SKM-1 (cell line): ENCODE measurements around the gene RALGAPB.
"Not testable (repeated sequence)": the region's sequence is repeated elsewhere in the genome, so short reads cannot be mapped to it uniquely, and the experiment has no call there.

Source experiments
- DNase-seq: peaks from one replicate; lab custom pipeline; 2025; ENCODE audit not compliant: unreplicated experiment; lab: John Stamatoyannopoulos, UW

RALGAPB gene

DNA sequence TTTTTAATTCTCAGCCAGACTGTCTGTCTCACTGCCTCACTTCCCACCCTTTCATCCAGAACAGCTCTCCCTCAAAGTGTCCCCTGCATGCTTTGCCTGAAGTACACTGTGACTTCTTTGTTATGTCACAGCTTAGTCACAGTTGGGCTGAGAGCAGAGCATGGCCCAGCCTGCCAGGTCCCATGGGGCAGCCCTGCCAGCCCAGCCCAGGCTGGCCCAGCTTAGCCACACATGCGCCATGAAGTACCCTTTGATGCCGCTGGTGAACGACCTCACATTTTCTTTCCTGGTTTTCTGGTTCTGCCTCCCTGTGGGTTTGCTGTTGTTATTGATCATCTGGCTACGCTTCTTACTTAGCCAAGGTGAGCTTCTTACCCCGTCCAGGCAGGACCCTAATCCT is 108.4 kb downstream of the RALGAPB start, which contains the start of gene ADIG:
ADIG (plus strand) TSS at position 185 of the 400 bp plus-strand sequence; CDS start at position 239, 54 bp downstream.
- no peak for DNase-seq

DNA sequence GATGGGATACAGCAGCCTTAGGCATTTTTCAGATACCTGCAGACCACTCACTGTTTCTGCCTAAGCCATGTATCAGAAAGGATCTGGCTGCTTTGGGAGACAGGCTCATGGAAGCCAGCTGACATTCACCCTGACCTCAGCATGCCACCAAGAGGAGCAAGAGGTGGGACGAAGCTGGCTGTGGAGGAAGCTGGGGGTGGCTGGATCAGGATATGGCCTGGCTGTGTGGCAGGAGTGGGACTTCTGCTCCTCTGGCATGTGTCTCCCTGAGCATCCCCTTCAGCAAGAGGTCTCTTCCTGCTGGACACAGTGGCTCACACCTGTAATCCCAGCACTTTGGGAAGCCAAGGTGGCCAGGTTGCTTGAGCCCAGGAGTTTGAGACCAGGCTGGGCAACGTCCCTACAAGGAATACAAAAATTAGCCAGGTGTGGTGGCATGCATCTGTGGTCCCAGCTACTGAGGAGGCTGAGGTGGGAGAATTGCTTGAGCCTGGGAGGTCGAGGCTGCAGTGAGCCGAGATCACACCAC is 109.3 kb downstream of the RALGAPB start:
- DNase-seq = no peak

GRCh38 chr20:38583306-38583705 is 110.7 kb downstream of the RALGAPB start:
- no peak for DNase-seq

DNA sequence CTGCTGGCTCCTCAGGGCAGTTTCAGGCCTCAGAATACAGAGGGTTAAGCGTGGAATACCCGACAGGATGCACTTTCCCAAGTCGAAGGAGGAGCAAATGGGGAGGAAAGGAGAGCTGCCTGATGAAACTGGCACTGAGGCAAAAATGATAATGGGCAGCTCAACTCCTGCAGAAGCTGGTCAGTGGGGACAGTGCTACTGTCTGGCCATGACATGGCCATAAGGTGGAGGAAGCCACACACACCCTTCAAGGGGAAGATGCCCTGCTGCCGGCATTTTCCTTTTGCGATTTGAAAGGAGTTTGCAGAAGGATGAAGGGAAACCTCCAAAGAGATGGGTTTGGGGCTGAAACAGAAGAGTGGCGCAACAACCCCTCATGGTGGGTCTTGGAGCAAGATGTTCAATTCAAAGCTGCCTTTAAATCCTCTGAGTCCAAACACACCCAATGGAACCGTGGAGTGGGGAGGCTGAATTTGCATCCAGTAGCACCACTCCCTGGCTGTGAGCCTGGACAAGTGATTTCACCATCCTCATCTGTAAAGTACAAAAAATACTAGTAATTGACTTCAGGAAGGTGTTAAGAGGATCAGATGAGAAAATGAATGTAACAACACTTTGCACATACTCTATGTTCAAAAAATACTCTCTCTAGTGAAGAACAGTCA is 111.6 kb downstream of the RALGAPB start:
- DNase-seq = no peak

DNA sequence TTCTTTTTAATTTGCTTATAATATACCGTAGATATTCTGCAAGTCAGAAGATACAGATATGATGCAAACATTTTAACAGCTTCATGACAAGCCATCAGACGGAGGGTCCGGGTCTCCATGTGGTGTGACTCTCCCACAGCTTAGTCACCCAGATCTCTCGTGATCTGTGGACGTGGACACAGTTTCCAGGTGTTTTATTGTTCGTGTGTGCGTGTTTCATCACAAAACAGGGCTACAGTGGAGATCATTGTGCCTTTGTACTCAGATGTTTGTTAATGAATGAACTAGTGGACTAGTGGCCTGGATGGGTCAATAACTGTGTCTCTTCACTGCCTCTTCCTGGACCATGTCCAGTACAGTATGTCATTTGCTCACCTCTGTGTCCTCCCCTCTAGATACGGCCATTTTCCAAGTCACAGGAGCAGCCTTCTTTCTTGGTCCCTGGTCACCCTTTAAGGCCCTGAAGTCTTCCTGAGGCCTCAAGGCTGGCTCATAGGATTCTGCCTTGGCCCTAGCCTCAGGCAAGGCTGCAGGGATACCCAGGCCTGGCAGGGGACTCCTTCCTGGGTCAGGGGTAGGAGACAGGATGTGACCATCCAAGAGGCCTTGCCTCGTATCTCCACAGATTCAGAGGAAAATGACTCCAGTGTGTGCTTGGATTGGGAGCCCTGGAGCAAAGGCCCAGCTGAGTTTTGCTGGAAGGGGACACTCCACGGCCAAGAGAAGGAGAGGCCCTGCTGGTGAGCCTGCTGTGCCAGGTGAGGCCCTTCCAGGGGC is 112.9 kb downstream of the RALGAPB start:
- DNase-seq = no peak

- no peak for DNase-seq
These were observed 113.5 kb downstream of the RALGAPB start for GRCh38 chr20:38586181-38586525.

DNA sequence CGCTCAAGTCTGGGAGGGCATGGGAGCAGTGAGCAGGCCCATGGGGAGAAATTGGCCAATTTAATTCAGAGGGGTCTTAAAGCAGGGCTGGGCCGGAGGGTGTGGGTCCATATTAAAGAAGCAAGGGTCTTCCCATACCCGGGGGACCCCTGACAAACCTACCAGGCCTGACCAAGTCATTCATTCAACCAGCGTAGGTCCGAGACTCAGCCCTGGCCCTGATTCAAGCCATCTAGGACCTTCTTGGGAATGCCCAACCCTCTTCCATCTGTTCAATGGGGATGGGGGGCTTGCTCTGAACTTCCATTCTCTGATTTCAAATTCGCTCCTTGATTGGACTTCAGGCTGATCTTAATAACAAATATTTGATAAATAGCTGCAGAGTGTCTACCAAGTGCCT is 115.7 kb downstream of the RALGAPB start:
- no peak for DNase-seq

GRCh38 chr20:38589351-38589750 is 116.7 kb downstream of the RALGAPB start:
- no peak for DNase-seq

DNA sequence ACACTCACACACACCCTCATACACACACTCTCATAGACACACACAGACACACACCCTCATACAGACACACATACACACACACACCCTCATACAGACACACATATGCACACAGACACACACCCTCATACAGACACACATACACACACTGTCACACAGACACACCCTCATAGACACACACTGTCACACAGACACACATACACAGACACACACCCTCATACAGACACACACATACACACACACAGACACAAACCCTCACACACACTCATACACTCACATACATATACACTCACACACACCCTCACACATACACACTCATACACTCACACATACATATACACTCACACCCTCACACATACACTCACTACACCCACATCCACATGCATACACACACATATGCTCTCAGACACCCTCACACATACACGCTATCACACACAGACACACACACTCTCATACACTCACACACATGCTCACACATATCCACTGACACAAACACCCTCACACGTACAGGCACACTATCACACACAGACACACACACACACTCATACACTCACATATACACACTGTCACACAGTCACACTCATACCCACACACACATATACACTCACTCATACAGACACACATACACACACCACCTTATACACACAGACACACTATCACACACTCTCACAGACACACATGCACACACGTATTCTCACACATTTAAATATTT is 117.5 kb downstream of the RALGAPB start:
- no peak for DNase-seq

- DNase-seq = no peak
These were observed 118.2 kb downstream of the RALGAPB start for GRCh38 chr20:38590676-38591473.

GRCh38 chr20:38591474-38592410 is 119.1 kb downstream of the RALGAPB start:
- no peak for DNase-seq

GRCh38 chr20:38592411-38592790 is 119.8 kb downstream of the RALGAPB start:
- DNase-seq = not testable (repeated sequence)

- not testable (repeated sequence) for DNase-seq
These were observed 121.6 kb downstream of the RALGAPB start for GRCh38 chr20:38594281-38594680.

DNA sequence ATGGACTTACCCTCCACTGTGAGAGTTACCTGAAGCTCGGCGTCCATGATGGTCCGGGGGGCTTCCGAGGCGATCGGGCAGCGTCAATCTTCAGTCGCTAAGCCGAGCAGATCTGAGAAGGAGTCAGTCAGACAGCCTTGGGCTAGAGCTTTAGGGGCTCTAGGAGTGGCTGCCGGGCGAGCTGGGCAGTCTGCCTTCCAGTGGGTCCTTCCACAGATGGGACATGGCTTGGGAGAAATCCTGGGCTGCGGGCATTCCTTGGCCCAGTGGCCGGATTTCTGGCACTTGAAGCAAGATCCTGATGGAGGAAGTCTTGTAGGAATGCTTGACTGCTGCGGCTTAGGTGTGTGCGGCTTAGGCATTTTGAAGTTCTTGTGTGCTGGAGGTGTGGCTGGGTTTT is 123.2 kb downstream of the RALGAPB start:
- not testable (repeated sequence) for DNase-seq

GRCh38 chr20:38599410-38599882 is 126.8 kb downstream of the RALGAPB start:
- no peak for DNase-seq

DNA sequence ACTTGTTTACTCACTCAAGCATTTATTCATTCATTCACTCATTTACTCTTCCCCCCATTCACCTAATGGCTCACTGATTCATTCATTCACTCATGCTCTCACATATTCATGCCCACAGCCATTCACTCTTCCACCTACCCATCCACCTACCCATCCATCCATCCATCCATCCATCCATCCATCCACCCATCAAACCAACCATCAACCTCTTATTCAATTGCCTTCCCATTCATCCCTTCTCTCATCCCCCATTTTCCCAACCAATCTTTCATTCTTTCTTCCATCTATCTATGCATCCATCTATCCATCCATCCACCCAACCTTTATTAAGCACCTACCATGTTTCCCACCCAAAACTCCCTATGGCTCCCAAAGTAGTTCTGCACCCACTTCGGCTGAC is 127.4 kb downstream of the RALGAPB start:
- no peak for DNase-seq

DNA sequence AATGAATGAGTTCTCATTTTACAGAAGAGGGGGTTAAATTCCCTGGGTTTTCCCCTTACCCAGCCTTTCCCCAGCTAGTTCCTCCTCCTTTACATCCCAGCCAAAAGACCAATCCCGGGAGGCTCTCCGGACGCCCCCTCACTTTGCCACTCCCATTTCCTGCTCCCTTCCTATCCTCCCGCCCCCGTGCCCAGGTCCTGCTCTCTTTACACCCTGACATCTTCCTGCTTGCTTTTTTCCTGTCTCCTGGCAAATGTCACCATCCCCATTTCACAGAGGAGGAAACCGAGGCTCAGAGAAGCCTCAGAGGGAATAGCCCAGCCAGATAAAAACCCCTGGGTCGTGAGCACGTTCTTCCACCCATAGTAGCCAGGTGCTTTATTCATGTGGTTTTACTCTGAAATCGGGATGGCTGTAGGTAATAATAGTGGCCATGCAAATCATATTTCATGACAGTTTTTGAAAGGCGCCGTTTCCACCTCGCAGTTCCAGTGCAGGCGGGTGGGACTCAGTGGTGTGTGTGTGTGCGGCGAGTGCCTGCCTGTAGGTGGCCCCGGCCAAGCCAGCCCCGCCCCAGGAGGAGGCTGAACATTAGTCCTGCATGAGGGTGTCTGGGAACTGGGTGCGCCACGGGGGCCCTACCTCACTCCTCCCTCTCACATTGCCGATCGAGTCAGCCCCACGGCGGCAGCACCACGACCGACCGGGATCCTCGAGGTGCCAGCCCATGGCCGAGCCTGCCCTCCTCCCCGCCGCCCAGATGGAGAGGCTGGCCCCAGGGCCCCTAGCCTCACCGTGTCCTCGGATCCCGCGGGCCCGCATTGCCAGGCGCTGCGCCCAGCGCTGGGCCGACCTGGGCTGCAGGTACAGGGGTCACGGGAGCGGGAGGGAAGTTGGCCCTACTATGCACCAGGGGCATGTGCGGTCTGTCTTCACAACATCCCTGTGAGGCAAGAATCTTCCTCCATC is 128.9 kb downstream of the RALGAPB start, which contains the start of gene ARHGAP40:
ARHGAP40 (plus strand) TSS at position 594 of the 969 bp plus-strand sequence.
- no peak for DNase-seq

- no peak for DNase-seq
These were observed 129.5 kb downstream of the RALGAPB start for GRCh38 chr20:38602185-38602581.
